GM10266 (cell line): ENCODE data around the gene CYSTM1.
"Not testable (repeated sequence)": the region's sequence is repeated elsewhere in the genome, so short reads cannot be mapped to it uniquely, and the experiment has no call there.

Experiments used
- DNase-seq: peaks from one replicate; pipeline ENCODE4 v3.0.0; 2012; ENCODE audit errors: extremely low spot score
- TF ChIP-seq, protein P1 (sequence below): IDR thresholded peaks from 2 replicates; pipeline ENCODE4 v1.5.1; 2012; ENCODE audit warnings: mild to moderate bottlenecking, low read depth; ENCODE audit not compliant: control insufficient read depth, insufficient read depth; ENCODE audit errors: missing control alignments

The CYSTM1 gene

DNA sequence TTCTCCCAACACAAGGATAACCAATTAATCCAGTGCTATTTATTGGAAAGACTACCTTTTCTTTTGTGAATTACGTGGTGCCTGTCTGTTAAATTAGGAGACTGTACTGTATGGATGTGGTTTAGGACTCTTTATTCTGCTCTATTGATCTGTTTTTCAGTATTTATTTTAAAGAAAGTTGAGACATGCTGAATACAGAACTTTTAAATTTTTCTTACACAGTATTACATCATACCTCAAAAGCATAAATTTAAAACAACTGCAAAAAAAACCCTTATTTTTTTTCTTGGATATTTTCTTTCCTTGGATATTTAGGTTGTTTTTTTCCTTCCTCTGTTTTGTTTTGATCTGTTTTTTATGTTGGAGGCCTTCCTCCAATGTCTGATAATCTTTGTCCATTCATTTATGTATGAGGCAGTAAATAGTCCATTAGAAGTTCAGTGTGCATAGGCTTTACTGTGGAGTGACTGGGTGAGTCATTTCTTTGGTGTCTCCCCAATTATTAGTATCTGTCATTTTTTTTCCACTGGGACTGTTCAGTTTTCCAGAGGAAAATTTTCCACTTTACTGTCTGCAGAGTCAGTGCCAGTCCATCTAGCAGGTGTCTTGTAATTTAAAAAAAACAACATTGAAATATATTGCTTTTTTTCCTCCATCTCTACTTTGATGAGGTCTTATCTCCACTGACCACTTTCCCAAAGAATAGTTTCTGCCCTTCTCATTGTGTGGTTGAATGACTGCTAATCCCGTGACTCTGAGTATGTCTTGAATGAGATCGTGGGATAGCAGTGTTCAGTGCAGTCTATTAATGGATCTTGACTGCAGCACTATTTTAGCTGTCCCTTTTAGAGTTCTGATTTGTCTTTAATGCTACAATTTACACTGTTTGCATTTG, 15.2 kb downstream of the CYSTM1 start:
- no peak for DNase-seq
- TF ChIP-seq, protein P1, sequence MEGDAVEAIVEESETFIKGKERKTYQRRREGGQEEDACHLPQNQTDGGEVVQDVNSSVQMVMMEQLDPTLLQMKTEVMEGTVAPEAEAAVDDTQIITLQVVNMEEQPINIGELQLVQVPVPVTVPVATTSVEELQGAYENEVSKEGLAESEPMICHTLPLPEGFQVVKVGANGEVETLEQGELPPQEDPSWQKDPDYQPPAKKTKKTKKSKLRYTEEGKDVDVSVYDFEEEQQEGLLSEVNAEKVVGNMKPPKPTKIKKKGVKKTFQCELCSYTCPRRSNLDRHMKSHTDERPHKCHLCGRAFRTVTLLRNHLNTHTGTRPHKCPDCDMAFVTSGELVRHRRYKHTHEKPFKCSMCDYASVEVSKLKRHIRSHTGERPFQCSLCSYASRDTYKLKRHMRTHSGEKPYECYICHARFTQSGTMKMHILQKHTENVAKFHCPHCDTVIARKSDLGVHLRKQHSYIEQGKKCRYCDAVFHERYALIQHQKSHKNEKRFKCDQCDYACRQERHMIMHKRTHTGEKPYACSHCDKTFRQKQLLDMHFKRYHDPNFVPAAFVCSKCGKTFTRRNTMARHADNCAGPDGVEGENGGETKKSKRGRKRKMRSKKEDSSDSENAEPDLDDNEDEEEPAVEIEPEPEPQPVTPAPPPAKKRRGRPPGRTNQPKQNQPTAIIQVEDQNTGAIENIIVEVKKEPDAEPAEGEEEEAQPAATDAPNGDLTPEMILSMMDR = no peak

DNA sequence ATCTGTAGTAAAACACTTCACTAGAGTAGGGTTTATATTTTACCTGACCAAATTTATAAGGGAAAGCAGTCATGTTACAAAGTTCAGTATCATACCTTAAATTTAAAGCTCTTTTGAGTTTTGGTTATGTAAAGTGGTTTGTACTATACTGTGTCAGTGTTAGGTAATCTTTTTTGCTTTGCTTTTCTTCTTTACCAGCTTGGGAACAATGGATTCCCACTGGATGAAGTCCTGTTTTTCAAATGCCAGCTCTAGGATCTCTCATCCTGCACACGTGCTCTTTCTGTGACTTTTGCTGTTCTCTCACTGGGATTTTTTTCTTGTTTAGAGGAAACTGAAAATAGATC, 15.9 kb downstream of the CYSTM1 start:
- TF ChIP-seq, protein P1 = no peak
- no peak for DNase-seq

DNA sequence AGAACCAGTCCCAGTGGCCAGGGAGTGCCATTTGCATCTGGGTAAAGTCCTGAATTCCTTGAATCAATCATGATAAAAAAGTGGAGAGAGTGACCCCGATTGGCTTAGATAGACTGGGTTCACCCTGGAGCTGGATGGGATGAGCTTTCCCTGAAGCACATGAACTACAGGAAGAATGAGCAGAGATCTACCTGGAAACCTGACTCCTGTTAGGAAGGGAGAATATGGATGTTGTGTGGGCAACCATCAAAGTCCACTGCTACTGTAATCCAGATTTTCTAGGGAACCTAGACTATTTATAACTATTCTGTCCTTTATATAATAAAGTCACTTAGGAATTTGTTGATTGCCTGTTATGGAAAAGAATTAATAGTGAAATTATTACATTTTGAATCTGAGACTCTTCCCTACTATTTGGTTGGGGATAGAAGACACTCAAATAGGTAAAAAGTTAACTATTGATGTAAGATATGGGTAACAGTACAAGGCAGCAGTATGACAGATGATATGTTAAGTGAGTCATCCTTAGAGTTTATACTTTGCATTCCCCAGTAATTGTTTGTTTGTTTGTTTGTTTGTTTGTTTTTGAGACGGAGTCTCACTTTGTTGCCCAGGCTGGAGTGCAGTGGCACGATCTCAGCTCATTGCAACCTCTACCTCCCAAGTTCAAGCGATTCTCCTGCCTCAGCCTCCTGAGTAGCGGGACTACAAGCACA, 17.9 kb downstream of the CYSTM1 start:
- TF ChIP-seq, protein P1 = no peak
- DNase-seq = no peak

DNA sequence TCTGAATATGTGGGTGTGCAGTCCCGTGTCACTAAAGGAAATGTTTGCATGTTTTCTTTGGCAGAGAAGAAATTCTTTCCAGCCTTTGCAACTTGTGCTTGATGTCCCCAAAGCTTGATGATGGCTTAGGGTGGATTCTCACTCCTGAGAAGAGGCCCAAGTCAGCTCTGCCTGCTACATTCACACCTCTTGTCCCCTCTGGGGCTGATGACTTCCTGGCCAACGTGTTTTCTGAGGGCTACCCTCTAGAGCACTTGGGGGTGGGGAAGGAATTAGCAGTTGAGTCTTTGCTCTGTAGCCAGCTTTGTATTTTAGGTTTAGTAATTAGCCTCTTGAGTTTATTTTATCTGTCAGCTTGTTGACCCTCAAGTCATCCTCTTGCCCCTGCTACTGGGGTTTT, 19.7 kb downstream of the CYSTM1 start:
- no peak for DNase-seq
- TF ChIP-seq, protein P1 = no peak

DNA sequence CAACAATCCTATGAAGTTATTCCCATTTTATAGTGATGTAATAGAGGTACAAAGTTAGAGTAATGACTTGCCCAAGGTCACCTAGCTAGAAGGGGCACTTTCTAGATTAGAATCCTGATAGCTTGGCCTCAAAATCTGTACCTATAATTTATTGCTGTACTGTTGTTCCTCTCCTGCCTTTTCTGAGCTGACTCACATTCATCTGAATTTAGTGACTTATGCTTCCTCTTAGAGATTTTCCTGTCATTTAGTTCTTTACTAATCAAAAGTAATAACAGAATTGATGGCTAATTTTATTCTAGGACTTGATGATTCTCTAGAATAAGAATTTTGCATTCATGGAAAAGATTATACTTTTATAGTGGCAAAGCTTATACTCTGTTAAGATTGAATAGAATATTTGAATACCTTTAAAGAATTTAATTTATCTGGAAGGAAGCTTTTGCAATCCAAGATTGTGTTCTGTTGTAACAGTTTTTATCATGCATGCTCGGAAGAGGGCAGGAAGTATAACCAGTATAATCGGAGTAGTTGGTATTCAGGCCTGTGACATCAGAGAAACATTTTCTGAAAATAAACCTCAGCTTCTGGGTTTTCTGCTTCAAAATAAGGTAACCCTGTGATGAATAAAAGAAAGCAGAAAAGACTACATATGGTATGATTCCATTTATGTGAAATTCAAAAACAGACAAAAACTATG, 21.3 kb downstream of the CYSTM1 start:
- TF ChIP-seq, protein P1 = no peak

DNA sequence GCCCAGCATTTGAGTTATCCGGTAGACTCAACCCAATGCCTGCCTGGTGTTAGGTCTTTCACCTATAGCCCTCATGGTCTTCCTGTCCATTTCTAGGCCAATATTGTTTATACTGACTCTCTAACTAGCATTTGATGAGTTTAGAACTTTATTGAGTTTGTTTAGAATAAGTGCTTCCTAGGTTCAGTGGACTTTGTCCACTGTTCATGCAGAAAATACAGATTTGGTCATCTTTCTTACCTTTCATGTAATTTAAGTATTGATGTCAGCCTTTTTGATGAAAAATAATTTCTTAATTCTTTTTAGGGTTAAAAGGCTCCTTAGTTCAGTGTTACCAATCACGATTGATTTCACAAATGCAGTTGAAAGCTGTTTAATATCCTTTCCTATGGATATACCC, 22.0 kb downstream of the CYSTM1 start:
- TF ChIP-seq, protein P1 = no peak
- no peak for DNase-seq

More for the DNA sequence above, 21.3 kb downstream of the CYSTM1 start:
- DNase-seq = no peak

DNA sequence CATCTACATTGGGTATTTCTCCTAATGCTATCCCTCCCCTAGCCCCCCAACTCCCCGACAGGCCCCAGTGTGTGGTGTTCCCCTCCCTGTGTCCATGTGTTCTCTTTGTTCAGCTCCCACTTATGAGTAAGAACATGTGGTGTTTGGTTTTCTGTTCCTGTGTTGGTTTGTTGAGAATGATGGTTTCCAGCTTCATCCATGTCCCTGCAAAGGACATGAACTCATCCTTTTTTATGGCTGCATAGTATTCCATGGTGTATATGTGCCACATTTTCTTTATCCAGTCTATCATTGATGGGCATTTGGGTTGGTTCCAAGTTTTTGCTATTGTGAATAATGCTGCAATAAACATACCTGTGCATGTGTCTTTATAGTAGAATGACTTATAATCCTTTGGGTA, 23.9 kb downstream of the CYSTM1 start:
- not testable (repeated sequence) for DNase-seq
